Measurements from ENCODE around the gene CSMD2.

CSMD2 gene

DNA sequence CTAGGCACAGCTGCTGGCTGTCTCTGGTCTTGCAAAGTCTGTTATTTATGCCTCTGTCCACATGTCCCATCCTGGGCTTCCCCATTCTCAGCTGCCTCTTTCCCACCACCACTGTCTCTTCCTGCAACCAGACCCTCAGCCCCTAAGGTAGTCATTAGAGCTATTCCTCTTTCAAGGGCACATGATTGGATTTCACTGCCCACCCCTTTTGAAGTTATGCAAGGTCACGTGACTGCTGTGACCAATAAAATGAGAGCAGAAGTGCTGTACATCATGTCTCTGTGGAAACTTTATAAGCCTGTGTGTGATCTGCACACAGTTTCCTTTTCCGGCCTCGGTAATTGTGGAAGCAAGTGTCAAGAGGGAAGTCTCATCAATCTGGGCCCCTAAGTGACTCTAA lies 437.7 kb downstream of the CSMD2 start:
- no peak for DNase-seq

DNA sequence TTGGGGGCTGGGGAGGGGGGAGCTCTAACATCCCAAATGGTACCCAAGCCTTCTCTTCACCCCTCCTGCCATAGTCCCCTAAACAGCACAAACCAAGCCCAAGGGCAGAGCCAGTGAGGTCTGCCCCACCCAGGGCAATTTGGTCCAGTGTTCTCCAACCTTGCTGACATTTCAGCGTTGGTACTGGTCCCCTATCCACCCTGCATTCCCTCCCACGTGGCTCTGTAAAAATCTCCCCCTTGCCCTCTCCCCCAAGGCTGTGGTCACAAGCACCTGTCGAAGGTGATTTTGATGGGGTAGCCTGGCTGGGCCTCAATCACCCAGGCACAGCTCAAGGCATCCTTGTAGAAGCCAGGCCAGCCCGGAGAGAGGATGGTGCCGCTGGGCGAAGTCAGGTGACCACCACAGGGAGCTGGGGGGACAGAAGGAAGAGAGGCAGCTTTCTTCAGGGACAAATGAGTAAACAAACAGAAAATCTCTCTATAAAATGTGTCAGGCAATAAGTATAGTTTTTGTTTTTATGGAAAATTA lies 438.7 kb downstream of the CSMD2 start:
- no peak for DNase-seq

DNA sequence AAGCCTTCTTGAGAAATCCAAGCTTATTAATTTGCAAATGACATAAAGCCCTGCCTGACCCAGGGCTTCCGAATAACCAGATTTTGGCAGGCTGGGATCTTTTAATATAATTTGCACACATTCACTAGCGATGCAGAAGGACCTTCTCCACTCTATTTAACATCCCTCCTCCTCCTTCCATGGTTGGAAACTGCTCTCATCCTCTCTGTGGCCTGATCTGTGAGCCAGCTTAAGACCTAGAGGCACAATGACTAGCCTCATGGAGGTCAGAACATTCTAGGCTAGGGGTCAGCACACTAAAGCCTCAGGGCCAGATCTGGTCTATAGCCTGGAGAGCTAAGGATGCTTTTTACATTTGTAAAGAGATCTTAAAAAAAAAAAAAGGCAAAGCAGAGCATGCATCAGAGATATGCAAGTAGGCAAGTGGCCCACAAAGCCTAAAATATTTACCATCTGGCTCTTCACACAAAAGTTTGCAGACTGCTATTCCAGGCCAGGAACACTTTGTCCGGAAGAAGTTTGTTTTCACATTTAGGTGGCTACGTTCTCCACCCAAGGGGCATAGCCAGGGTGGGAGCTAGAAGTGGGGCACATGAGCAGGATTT lies 439.4 kb downstream of the CSMD2 start:
- no peak for DNase-seq

DNA sequence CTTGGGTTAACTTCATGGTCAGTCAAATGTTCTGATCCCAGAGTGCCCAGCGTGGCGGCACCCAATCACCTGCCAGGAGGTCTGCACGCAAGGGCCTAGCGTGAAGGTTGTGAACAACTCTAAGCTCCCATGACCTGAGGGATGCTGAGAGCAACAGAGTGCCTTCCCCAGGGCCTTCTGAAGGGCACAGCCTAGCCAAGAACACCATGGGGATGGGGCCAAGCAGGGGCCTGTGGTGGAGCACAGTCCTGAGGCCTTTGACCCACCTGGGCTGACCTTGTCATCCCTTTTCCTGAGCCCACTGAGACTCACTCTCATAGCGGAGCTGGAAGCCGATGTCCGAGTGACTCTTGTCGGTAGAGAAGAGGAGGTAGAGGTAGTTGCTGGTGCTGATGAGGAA lies 440.0 kb downstream of the CSMD2 start:
- DNase-seq: no peak

- no peak for DNase-seq
Measured at GRCh38 chr1:33724348-33724747, 440.7 kb downstream of the CSMD2 start.

DNA sequence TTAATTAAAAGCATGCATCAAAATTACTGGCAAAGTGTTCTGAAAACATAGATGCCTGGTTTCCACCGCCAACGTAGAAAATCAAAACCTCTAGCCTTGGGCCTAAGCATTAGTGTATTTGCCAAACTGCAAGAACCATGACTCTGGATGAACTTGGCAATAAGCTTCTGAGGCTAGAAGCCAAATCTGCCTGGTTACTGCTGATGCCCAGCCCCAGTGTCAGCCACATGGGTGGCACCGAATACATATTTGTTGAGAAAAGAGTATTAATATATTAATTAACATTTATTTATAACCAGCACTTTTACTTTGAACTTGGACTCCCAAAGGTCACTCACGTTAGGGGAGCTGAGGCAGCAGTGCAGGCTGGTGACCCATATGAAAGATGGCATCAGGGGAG lies 441.8 kb downstream of the CSMD2 start:
- no peak for DNase-seq

DNA sequence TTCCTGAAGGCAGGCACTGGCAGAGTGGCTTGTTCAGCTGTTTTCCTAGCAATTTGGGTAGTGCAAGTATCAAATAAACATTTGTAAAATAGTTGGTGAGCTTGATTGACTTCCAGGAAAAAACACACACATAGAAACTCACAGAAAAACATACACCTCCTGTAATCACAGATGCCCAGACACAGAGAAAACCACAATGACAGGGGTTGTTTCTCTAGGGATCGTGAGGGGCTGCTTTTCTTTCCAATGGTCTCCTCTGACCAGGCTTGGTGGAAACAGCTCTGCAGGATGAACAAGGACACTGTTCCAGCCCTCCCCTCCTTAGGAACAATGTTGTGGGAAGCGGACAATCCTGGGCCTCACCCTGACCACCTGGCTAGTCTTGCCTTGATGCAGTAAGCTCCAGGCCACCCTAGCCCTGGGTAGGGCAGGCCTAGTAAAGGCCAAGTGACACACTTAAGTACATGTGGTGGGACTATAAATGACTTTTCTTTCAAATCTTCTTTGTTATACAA lies 443.7 kb downstream of the CSMD2 start:
- no peak for DNase-seq

- no peak for DNase-seq
Measured at GRCh38 chr1:33719771-33720670, 445.0 kb downstream of the CSMD2 start.

DNA sequence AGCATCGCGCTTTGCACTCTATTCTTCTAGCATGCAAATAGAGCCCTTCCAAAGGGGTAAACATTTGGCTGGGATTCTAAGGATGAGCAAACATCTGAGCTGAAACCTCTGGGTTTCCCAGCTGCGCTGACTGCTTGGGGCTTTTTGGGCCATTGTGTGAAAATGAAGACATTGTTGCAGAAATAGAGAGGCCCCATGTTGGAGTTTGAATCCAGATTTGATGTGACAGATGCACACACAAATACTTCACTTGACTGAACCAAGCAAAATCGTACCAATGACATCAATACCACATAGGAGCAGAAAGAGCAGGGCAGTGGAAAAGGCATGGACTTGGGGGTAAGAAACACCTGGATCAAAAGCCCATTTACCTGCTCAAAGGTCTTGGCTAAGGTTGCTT lies 445.7 kb downstream of the CSMD2 start:
- no peak for DNase-seq

DNA sequence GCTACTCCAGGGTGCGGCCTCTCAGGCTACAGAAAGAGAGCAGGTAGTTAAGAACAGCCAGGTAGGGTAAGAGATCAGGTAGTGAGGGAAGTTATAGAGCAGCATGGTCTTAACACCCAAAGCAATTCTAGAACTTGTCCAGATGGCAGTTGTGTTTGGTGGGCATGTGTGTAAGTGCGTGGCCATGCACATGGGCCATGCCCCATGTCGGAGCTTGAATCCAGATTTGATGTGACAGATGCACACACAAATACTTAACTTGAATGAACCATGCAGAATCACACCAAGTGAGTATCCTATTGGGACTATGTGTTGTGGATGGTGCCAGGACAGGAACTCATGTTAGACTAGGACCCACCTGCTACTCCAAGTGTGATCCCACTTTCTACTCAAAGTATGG lies 446.8 kb downstream of the CSMD2 start:
- DNase-seq: no peak

- no peak for DNase-seq
Measured at GRCh38 chr1:33716976-33717688, 447.9 kb downstream of the CSMD2 start.

DNA sequence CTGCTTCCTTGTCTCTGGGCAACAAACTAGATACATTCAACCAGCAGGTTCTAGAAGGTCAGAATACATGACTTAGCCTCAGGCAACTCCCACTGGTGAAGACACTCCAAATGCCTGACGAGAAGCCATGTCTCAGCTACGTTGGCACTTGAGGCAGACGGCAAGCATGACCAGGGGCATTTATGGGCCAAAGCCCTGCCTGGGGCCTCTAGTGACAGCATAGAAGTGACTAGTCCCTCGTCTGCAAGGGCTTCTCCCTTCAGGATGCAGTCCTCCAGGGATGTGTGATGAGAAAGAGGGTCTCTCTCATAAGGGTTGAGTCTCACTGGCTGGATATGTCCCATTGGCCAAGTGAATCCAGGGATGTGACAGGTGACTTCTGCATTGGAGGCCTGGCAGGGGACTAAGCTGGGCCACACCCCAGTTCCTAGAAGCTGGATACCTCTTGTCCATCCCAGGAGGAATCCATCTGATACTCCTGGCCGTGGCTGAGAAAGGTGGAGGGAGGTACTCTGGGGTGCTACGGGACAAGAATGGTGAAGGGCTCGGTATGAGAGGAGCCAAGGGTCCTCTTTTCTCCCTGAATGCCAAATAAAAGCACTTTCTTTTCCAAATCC lies 449.7 kb downstream of the CSMD2 start:
- no peak for DNase-seq

DNA sequence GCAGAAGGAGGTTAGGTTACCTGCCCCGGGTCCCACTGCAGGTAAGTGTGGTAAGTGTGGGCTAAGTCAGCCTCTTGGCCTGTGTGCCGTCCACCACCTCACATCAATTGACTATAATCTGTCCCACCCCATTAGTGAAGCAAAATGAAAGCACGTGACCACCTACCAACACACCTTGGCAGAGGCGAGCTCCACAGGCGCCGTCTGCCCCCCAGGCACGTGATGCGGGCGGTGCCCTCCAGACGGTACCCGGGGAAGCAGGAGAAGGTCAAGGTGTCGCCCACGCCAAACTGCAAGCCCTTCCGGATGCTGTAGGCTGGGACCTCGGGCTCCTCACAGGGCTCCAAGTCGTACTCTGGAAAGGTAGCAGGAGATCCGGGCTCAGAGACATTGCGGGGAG lies 450.6 kb downstream of the CSMD2 start:
- DNase-seq: no peak

DNA sequence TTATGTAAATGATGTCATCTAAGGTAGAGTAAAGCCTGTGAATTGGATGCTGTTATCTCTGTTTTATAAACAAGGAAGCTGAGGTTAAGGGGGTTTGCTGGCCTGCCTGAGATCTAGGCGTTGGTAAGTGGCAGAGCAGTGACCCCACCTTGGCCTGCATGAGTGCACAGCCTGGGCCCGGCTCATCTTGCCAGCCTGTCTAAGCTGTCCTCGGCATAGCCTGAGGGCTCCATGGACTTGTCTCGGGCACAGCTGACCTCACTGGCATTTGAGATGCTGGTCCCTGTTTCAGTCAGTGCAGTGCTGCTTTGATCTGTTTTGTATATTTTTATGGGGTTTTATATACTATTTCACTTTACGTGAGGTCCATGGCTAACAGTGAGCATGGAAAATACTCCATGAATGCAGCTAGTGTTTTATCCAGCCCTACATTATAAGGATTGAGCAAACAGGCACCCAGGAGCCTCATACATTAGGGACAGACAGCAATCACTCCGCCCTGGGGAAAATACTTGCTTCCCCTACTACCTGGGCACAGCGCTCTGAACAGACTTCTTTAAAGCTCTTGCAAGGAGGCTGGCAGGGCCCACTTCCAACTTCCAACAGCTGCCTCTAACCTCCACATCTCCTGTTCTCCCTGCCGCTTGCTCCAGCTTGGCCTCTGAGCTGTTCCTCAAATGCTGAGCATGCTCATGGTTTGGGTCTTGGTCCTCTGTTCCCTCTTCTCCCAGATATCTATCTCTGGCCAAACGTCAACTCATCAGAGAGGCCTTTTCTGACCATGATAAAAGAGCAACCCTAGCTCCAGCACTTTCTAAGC lies 451.8 kb downstream of the CSMD2 start:
- DNase-seq: no peak

GRCh38 chr1:33712186-33712585 lies 452.8 kb downstream of the CSMD2 start:
- DNase-seq: no peak

GRCh38 chr1:33711511-33711910 lies 453.5 kb downstream of the CSMD2 start:
- DNase-seq: no peak

- DNase-seq: no peak
Measured at GRCh38 chr1:33710967-33711366, 454.1 kb downstream of the CSMD2 start.

- no peak for DNase-seq
Measured at GRCh38 chr1:33709783-33710718, 455.0 kb downstream of the CSMD2 start.

- no peak for DNase-seq
Measured at GRCh38 chr1:33709174-33709782, 455.8 kb downstream of the CSMD2 start.

DNA sequence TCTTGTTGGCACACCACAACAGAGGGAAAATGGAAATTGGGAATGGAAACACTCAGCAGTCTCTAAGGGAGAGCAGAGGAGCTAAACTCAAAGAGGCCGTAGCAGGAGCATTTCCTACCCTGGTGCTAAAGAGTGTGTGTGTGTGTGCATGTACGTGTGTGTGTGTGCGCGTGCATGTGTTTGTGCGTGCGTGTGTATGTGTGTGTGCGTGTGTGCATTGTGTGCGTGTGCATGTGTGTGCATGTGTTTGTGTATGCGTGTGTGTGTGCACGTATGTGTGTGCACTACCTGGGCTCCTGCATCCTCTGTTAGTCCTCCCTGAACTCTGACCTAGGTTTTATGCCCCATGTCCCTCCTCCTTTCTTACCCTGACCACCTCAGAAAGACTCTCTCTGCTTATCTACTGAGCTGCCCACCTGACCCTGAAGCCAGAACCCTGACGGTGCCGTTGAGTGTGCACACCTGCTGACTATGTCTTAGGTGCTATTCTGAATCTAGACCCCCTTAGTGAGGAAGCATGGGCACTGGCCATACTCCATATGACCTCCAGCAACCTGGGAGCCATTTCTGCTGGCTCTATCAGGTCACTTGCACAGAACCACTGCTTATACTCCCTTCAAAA lies 458.3 kb downstream of the CSMD2 start:
- DNase-seq: no peak

All from NCI-H187 treated with DMSO at 0.1 percent for 48 hours (cell line).